ENCODE measurements around the gene ALDH1L2.

GRCh38 chr12:105030820-105031807 lies 53.1 kb downstream of the ALDH1L2 start:
- TF ChIP-seq CTCF (optimal IDR thresholded peaks at IDR 0.05 in 1 of 3, IDR thresholded peaks at IDR 0.05 in 1 of 3, conservative IDR thresholded peaks at IDR 0.05 in 1 of 3; ENCODE audit: extremely low read depth in 1 of 3, insufficient read depth in 2 of 3, low read length in 3 of 3) (no peak), EZH2 (IDR thresholded peaks at IDR 0.05; ENCODE audit: low read length) (no peak)
